GM06990 (cell line): ENCODE data around the gene RRH.
"Not testable (repeated sequence)": the region's sequence is repeated elsewhere in the genome, so short reads cannot be mapped to it uniquely, and the experiment has no call there.

Experiments
- DNase-seq: peaks from one replicate; pipeline ENCODE4 v3.0.0-alpha.2; 2011; ENCODE audit not compliant: insufficient read length; ENCODE audit errors: extremely low read depth
- H3K27me3 ChIP-seq: replicated peaks from 2 replicates; pipeline ENCODE4 v1.6.0; 2011; ENCODE audit warnings: low read length; ENCODE audit not compliant: control insufficient read depth, insufficient read depth
- H3K36me3 ChIP-seq: 2 replicates; pipeline ENCODE4 v1.5.1; 2011; ENCODE audit warnings: low read length; ENCODE audit not compliant: control insufficient read depth, insufficient read depth
- H3K4me3 ChIP-seq: replicated peaks from 2 replicates; pipeline ENCODE4 v1.5.1; 2011; ENCODE audit warnings: low read depth, mild to moderate bottlenecking, control low read depth, low read length
- CTCF ChIP-seq: IDR thresholded peaks from 2 replicates; pipeline ENCODE4 v1.5.1; 2011; ENCODE audit warnings: low read length, control low read depth, mild to moderate bottlenecking, inconsistent platforms; ENCODE audit not compliant: insufficient read depth, poor library complexity, severe bottlenecking

Gene RRH

GRCh38 chr4:109847896-109848442 lies 20.2 kb downstream of the RRH start, which contains the start of gene LRIT3:
Gene LRIT3 (plus strand): TSS chr4:109848107. CDS start chr4:109848202, 95 bp downstream.
- no peaks in the 10 kb centered on the region for H3K27me3 ChIP-seq
- no peak within 1 kb of the TSS for H3K4me3 ChIP-seq
- no peak for DNase-seq
- no peaks in the 10 kb centered on the region for H3K36me3 ChIP-seq
- TF ChIP-seq CTCF: no peak

GRCh38 chr4:109848501-109848900 lies 20.7 kb downstream of the RRH start:
- DNase-seq: no peak
- TF ChIP-seq CTCF: no peak
- no peaks in the 10 kb centered on the region for H3K36me3 ChIP-seq
- no peaks in the 10 kb centered on the region for H3K27me3 ChIP-seq
- H3K4me3 ChIP-seq: no peak overlapping the region

GRCh38 chr4:109850601-109851000 lies 22.8 kb downstream of the RRH start:
- TF ChIP-seq CTCF: no peak
- H3K27me3 ChIP-seq: no peaks in the 10 kb centered on the region
- H3K36me3 ChIP-seq: no peaks in the 10 kb centered on the region
- no peak overlapping the region for H3K4me3 ChIP-seq
- no peak for DNase-seq

- not testable (repeated sequence) for DNase-seq, H3K4me3 ChIP-seq, H3K36me3 ChIP-seq, H3K27me3 ChIP-seq
These were observed 31.9 kb downstream of the RRH start for GRCh38 chr4:109859426-109860300.

- TF ChIP-seq CTCF: no peak
- DNase-seq: no peak
These were observed 33.5 kb downstream of the RRH start for GRCh38 chr4:109861271-109861670.

GRCh38 chr4:109861916-109862511 lies 34.2 kb downstream of the RRH start:
- no peaks in the 10 kb centered on the region for H3K27me3 ChIP-seq
- DNase-seq: no peak
- TF ChIP-seq CTCF: no peak
- no peaks in the 10 kb centered on the region for H3K36me3 ChIP-seq
- H3K4me3 ChIP-seq: no peak overlapping the region

More at GRCh38 chr4:109861271-109861670, 33.5 kb downstream of the RRH start:
- Histone ChIP-seq H3K27me3 (no peaks in the 10 kb centered on the region), H3K4me3 (no peak overlapping the region), H3K36me3 (no peaks in the 10 kb centered on the region)
